HFFc6 (cell line): ENCODE results near the gene FAM47B. TPM values are rescaled to one million over a fixed set of nuclear protein-coding genes. Genes with fewer than 3 reads are reported as not detected.

Source experiments
- DNase-seq: peaks from one replicate; pipeline ENCODE4 v3.0.0-alpha.2; 2018
- H3K27ac Mint-ChIP-seq: 2 replicates; pipeline ENCODE4 v1.8.0; 2020; ENCODE audit warnings: mild to moderate bottlenecking, mixed read lengths
- H3K27me3 Mint-ChIP-seq: 2 replicates; pipeline ENCODE4 v1.8.0; 2021; ENCODE audit warnings: mild to moderate bottlenecking, moderate library complexity, mixed read lengths; ENCODE audit not compliant: insufficient read depth
- H3K36me3 Mint-ChIP-seq: 2 replicates; pipeline ENCODE4 v1.8.0; 2021; ENCODE audit warnings: low read depth, mixed read lengths
- H3K4me1 Mint-ChIP-seq: 2 replicates; pipeline ENCODE4 v1.8.0; 2020; ENCODE audit warnings: low read depth, mixed read lengths
- H3K4me3 Mint-ChIP-seq: 2 replicates; pipeline ENCODE4 v1.8.0; 2020; ENCODE audit warnings: mild to moderate bottlenecking, moderate library complexity, mixed read lengths
- H3K9me3 Mint-ChIP-seq: 2 replicates; pipeline ENCODE4 v1.8.0; 2020; ENCODE audit warnings: mild to moderate bottlenecking, mixed read lengths
- total RNA-seq, 6 experiments: library from RNA; stranded (reverse); fragmentation: NEBNext Ultra II Directional; extraction: Animal tissue kit (Norgen Biotek cat#: 25700); gene quantifications; 2 replicates in 1 of 6; 3 replicates in 5 of 6; pipeline ENCODE4 v1.2.3, GENCODE V29; 2021
- TF ChIP-seq, protein P1 (sequence below): fragments of 200-600 bp; sonication (generic); IDR thresholded peaks from 2 replicates; pipeline ENCODE4 v1.5.0; 2021; ENCODE audit warnings: antibody characterized with exemption, mild to moderate bottlenecking

FAM47B gene
- total RNA-seq, 6 experiments from 2014 or later = not detected

DNA sequence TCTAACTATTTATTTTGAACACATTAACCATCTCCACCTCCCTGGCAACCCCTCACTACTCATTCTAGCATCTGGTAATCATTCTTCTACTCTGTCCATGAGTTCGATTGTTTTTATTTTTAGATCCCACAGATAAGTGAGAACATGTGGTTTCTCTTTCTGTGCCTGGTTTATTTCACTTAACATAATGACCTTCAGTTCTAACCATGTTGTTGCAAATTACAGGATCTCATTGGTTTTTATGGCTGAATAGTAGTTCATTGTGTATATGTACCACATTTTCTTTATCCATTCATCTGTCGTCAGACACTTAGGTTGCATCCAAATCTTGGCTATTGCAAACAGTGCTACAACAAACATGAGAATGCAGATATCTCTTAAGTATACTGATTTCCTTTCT, 33.4 kb upstream of the FAM47B start:
- Mint-ChIP-seq H3K4me1 (peaks cover 20% of the 10 kb centered on the region), H3K27me3 (no peaks in the 10 kb centered on the region), H3K4me3 (no peak overlapping the region), H3K9me3 (no peaks in the 10 kb centered on the region), H3K36me3 (no peaks in the 10 kb centered on the region; the same call in 1 of the 2 replicates), H3K27ac (no peak overlapping the region)
- DNase-seq = no peak
- TF ChIP-seq, protein P1, sequence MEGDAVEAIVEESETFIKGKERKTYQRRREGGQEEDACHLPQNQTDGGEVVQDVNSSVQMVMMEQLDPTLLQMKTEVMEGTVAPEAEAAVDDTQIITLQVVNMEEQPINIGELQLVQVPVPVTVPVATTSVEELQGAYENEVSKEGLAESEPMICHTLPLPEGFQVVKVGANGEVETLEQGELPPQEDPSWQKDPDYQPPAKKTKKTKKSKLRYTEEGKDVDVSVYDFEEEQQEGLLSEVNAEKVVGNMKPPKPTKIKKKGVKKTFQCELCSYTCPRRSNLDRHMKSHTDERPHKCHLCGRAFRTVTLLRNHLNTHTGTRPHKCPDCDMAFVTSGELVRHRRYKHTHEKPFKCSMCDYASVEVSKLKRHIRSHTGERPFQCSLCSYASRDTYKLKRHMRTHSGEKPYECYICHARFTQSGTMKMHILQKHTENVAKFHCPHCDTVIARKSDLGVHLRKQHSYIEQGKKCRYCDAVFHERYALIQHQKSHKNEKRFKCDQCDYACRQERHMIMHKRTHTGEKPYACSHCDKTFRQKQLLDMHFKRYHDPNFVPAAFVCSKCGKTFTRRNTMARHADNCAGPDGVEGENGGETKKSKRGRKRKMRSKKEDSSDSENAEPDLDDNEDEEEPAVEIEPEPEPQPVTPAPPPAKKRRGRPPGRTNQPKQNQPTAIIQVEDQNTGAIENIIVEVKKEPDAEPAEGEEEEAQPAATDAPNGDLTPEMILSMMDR = no peak

DNA sequence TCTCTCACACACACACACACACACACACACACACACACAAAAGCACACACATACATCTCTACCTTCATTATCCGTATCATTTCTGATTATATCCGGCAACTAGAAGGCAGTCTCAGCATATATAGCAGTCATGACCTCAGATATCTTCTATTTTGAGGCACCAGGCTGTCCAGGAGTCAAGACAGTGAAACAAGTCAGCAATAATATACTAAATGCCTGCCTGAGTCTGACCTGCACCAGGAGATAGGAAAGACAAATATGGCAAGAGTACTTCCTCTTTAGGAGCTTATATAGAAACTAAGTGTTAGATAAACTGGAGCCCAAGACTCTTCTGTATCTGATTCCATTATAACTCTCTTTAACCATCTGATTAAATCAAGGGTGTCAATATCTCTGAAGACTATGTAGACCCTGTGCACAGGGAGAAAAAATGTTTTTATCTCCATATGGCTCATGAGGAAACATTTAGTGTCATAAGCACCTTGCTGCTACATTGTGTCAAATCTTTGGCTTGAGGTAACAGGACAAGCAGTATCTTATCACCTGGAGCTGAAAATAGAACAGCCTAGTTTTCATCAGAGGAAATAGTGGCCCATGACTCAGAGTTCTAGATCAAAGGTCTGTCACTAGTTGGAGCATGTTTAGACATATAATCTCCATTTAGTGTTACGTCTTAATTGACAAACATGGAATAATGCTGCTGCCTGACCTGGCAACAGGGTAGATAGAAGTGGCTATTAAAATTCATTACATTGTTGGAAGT, 27.0 kb upstream of the FAM47B start:
- DNase-seq = no peak
- Mint-ChIP-seq H3K4me3 (no peak overlapping the region), H3K4me1 (peaks cover 35% of the 10 kb centered on the region), H3K27me3 (no peaks in the 10 kb centered on the region), H3K36me3 (no peaks in the 10 kb centered on the region), H3K9me3 (no peaks in the 10 kb centered on the region), H3K27ac (no peak overlapping the region)
- TF ChIP-seq, protein P1 = no peak

DNA sequence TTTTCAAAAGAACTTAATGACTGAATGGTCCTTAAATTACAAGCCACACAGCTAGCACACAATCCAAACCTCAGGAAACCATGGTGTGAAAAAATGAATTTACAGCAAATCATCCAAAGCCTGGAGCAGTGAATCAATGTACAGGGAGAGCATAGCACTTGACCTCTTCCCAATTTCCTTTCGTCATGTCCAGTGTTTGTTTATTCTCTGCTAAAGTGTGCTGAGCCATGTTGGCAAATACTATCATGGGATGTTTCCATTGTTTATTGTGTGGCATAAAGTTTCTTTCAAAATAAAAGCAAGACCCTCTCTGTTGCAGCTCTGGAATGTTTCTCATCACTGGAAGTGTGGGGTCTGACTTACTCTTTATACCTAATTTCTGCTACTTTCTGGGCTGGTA, 25.4 kb upstream of the FAM47B start:
- Mint-ChIP-seq H3K4me3 (peak overlapping the region; percentile 84; the same call in 1 of the 2 replicates), H3K4me1 (peaks cover 31% of the 10 kb centered on the region), H3K9me3 (no peaks in the 10 kb centered on the region), H3K27me3 (no peaks in the 10 kb centered on the region), H3K27ac (peak overlapping the region; percentile 80), H3K36me3 (no peaks in the 10 kb centered on the region)
- TF ChIP-seq, protein P1 = no peak
- no peak for DNase-seq

DNA sequence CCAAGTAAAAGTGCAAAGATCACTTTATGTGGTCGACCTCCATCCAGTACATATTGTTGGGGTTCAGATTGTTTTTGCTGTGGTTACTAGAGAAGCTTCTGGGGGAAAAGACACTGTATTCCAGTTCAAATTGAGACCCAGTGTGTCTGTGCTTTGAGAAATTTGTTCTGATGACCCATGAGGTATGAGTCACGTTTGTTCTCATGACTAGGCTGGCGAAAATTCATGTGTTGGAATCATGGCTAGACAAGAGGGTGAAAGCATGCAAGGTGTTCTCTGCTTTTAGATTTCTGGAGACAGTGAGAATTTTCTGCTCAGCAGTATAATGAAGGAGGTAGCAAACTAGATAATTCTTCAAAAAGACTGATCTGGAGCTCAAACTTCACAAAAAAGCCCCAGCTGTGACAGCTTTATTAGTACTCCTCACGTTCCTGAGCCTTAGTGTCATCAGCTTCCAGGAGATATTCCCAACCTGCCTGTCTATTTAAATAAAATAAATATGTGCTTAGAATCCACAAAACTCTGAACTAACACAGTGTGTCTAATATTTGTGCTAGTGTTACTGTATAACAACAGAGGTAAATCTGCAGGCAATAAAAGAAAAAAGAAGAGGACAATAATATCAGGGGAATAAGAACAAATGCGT, 24.4 kb upstream of the FAM47B start:
- Mint-ChIP-seq H3K4me3 (peak overlapping the region; percentile 84), H3K36me3 (no peaks in the 10 kb centered on the region), H3K27ac (peak overlapping the region; percentile 80), H3K4me1 (peaks cover 29% of the 10 kb centered on the region), H3K9me3 (no peaks in the 10 kb centered on the region), H3K27me3 (no peaks in the 10 kb centered on the region)
- TF ChIP-seq, protein P1 = no peak
- peak; percentile 58 for DNase-seq

DNA sequence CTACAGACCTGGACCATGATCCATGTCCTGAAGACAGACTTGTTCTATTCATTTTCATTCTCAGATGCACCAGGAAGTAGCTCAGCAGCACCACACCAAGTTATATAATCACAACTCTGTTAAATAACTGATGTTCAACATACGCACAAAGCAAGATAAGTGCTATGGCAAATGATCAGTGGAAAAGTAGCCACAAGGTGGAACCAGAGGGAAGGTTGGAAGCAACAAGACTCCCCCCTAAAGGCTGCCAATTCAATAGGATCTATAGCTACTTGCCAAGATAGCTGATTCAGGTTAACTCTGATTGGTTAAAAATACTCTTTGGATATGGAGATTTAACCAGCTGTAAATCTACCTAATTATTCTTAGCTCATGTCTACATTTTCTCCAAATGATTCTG, 23.7 kb upstream of the FAM47B start:
- Mint-ChIP-seq H3K27me3 (peaks cover 2% of the 10 kb centered on the region; the same call in 1 of the 2 replicates), H3K4me1 (peaks cover 32% of the 10 kb centered on the region), H3K36me3 (no peaks in the 10 kb centered on the region), H3K9me3 (no peaks in the 10 kb centered on the region), H3K27ac (peak overlapping the region; percentile 80; the same call in 1 of the 2 replicates), H3K4me3 (peak overlapping the region; percentile 84; the same call in 1 of the 2 replicates)
- TF ChIP-seq, protein P1 = peak; percentile 75
- DNase-seq = peak; percentile 69
